ENCODE measurements around the gene AKR1C8.

GRCh38 chr10:5233324-5233723, 48.4 kb upstream of the AKR1C8 start:
- TF ChIP-seq CTCF (IDR thresholded peaks at IDR 0.05) (no peak), POLR2A (IDR thresholded peaks at IDR 0.05) (no peak)

Measured in tibial nerve (tissue), 3 donors.